ENCODE data around the gene CNIH1. TPM values are rescaled to one million over a fixed set of nuclear protein-coding genes. Genes with fewer than 3 reads are reported as not detected.

Gene CNIH1
- total RNA-seq, result 10 to 100 TPM; 51.7 to 56.8 TPM

- ATAC-seq (peak; percentile 98), DNase-seq (ENCODE audit: low spot score) (peak; percentile 96)
- H3K27ac Mint-ChIP-seq, result peak within 1 kb of the TSS; percentile 85 to 90
- H3K36me3 Mint-ChIP-seq, result no peaks in the 10 kb centered on the region
- peaks cover 7 to 10% of the 10 kb centered on the region in 2 donors for H3K27me3 Mint-ChIP-seq
- H3K4me1 Mint-ChIP-seq (ENCODE audit: low read depth in 2 of 2), result peaks cover 32 to 41% of the 10 kb centered on the region in 2 donors
- peak within 1 kb of the TSS; percentile 89 for H3K4me3 Mint-ChIP-seq
- H3K9me3 Mint-ChIP-seq, result no peaks in the 10 kb centered on the region
These were observed at the start of gene CNIH1 for GRCh38 chr14:54440873-54441868. Gene CNIH1, minus strand, starts transcription at chr14:54441374. Its CDS starts 47 bp downstream, at chr14:54441327.

- peaks cover 0 to 2% of the 10 kb centered on the region in 2 donors for H3K27me3 Mint-ChIP-seq
- H3K4me3 Mint-ChIP-seq, result no peak overlapping the region
- no peaks in the 10 kb centered on the region for H3K9me3 Mint-ChIP-seq
- H3K36me3 Mint-ChIP-seq, result peaks cover 4% of the 10 kb centered on the region
- DNase-seq (ENCODE audit: low spot score) (no peak), ATAC-seq (no peak)
- peaks cover 27 to 32% of the 10 kb centered on the region in 2 donors for H3K4me1 Mint-ChIP-seq (ENCODE audit: low read depth in 2 of 2)
- peak overlapping the region; percentile 90 to 94 for H3K27ac Mint-ChIP-seq
These were observed 49.4 kb upstream of the CNIH1 start for GRCh38 chr14:54490445-54491175.

- Mint-ChIP-seq H3K4me3 (peak overlapping the region; percentile 94), H3K27ac (peak overlapping the region; percentile 90 to 94), H3K9me3 (no peaks in the 10 kb centered on the region), H3K36me3 (peaks cover 4% of the 10 kb centered on the region), H3K4me1 (ENCODE audit: low read depth in 2 of 2) (peaks cover 32 to 39% of the 10 kb centered on the region in 2 donors), H3K27me3 (peaks cover 0 to 2% of the 10 kb centered on the region in 2 donors)
- DNase-seq (ENCODE audit: low spot score), result no peak
- no peak for ATAC-seq
These were observed 48.7 kb upstream of the CNIH1 start for GRCh38 chr14:54489731-54490444.

DNA sequence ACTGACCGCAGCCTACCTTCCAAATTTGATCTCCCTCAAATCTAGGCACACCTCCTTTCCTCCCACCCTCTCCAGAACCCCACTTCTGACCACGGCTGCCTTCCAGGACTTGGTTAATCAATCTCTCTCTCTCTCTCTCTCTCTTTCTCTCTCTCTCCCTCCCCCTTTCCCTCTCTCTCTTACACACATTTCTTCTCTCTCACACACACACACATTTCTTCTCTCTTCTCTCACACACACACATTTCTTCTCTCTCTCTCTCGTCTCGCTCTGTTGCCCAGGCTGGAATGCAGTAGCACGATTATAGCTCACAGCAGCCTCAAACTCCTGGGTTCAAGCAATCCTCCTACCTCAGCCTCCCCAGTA lies 48.1 kb upstream of the CNIH1 start:
- ATAC-seq (no peak), DNase-seq (ENCODE audit: low spot score) (no peak)
- peak overlapping the region; percentile 94 for H3K4me3 Mint-ChIP-seq
- H3K4me1 Mint-ChIP-seq (ENCODE audit: low read depth in 2 of 2), result peaks cover 36 to 45% of the 10 kb centered on the region in 2 donors
- H3K27me3 Mint-ChIP-seq, result peaks cover 0 to 2% of the 10 kb centered on the region in 2 donors
- H3K27ac Mint-ChIP-seq, result peak overlapping the region; percentile 90 to 94
- no peaks in the 10 kb centered on the region for H3K9me3 Mint-ChIP-seq
- peaks cover 4% of the 10 kb centered on the region for H3K36me3 Mint-ChIP-seq

GRCh38 chr14:54488646-54489317 lies 47.6 kb upstream of the CNIH1 start, which contains the start of gene GMFB:
Gene GMFB, minus strand, starts transcription at chr14:54488980. Its CDS starts 53 bp downstream, at chr14:54488927.
- H3K4me1 Mint-ChIP-seq (ENCODE audit: low read depth in 2 of 2), result peaks cover 41 to 50% of the 10 kb centered on the region in 2 donors

GRCh38 chr14:54488318-54488645 lies 47.1 kb upstream of the CNIH1 start:
- no peak for DNase-seq (ENCODE audit: low spot score)
- peak overlapping the region; percentile 90 to 94 for H3K27ac Mint-ChIP-seq
- ATAC-seq, result no peak
- no peaks in the 10 kb centered on the region for H3K27me3 Mint-ChIP-seq
- H3K9me3 Mint-ChIP-seq, result no peaks in the 10 kb centered on the region
- H3K4me1 Mint-ChIP-seq (ENCODE audit: low read depth in 2 of 2), result peaks cover 44 to 52% of the 10 kb centered on the region in 2 donors
- peak overlapping the region; percentile 94 for H3K4me3 Mint-ChIP-seq
- H3K36me3 Mint-ChIP-seq, result peaks cover 4% of the 10 kb centered on the region

More at GRCh38 chr14:54488646-54489317, 47.6 kb upstream of the CNIH1 start, which contains the start of gene GMFB:
- peak; percentile 97 to 98 for ATAC-seq
- peak; percentile 94 for DNase-seq (ENCODE audit: low spot score)
- H3K27ac Mint-ChIP-seq, result peak within 1 kb of the TSS; percentile 90 to 94
- peaks cover 4% of the 10 kb centered on the region for H3K36me3 Mint-ChIP-seq
- peak within 1 kb of the TSS; percentile 94 for H3K4me3 Mint-ChIP-seq
- peaks cover 0 to 2% of the 10 kb centered on the region in 2 donors for H3K27me3 Mint-ChIP-seq
- no peaks in the 10 kb centered on the region for H3K9me3 Mint-ChIP-seq

- H3K36me3 Mint-ChIP-seq, result peaks cover 9% of the 10 kb centered on the region
- no peak for DNase-seq (ENCODE audit: low spot score)
These were observed 46.6 kb upstream of the CNIH1 start for GRCh38 chr14:54487771-54488170.

GRCh38 chr14:54486685-54487084 lies 45.5 kb upstream of the CNIH1 start:
- peaks cover 51 to 58% of the 10 kb centered on the region in 2 donors for H3K4me1 Mint-ChIP-seq (ENCODE audit: low read depth in 2 of 2)
- DNase-seq (ENCODE audit: low spot score) (no peak), ATAC-seq (no peak)
- no peaks in the 10 kb centered on the region for H3K9me3 Mint-ChIP-seq
- peak overlapping the region; percentile 90 to 94 for H3K27ac Mint-ChIP-seq
- H3K4me3 Mint-ChIP-seq, result peak overlapping the region; percentile 94
- no peaks in the 10 kb centered on the region for H3K27me3 Mint-ChIP-seq
- peaks cover 15% of the 10 kb centered on the region for H3K36me3 Mint-ChIP-seq

More at GRCh38 chr14:54487771-54488170, 46.6 kb upstream of the CNIH1 start:
- Mint-ChIP-seq H3K4me1 (ENCODE audit: low read depth in 2 of 2) (peaks cover 47 to 56% of the 10 kb centered on the region in 2 donors), H3K4me3 (peak overlapping the region; percentile 94), H3K9me3 (no peaks in the 10 kb centered on the region), H3K27ac (peak overlapping the region; percentile 90 to 94), H3K27me3 (no peaks in the 10 kb centered on the region)
- no peak for ATAC-seq

GRCh38 chr14:54483846-54484245 lies 42.7 kb upstream of the CNIH1 start:
- Mint-ChIP-seq H3K4me1 (ENCODE audit: low read depth in 2 of 2) (peaks cover 41 to 47% of the 10 kb centered on the region in 2 donors), H3K9me3 (no peaks in the 10 kb centered on the region), H3K27ac (no peak overlapping the region), H3K4me3 (no peak overlapping the region), H3K27me3 (no peaks in the 10 kb centered on the region), H3K36me3 (peaks cover 15% of the 10 kb centered on the region)
- ATAC-seq (no peak), DNase-seq (ENCODE audit: low spot score) (no peak)

DNA sequence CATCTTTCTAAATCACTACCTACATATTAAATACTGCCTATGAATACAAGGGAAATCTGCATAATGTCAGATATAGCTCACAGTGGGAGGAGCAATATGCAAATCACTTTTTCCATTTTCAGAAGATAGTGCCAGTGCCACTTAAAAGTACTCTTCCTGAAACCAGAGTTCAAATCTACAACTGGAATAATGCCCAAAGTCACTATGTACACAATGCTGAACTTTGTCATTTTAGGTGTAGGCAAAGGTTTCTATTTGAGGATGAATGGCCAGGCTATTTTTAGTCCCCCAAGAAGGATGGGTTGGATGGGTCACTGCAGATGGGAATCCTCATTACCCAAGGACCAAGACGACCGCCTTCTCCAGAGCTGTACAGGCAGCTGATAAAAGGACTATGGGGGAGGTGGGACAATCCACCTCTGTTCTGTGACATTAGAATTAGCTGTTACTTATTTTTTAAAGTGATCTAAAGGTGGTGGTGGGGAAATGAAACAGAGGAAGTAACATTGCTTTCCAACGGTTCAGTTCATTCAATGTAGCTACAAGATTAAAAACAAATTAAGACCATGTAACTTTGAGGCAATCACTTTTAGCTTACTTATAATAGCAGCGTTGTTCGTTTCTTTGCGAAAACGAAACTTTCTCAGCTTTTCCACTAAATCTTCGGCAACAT lies 42.0 kb upstream of the CNIH1 start:
- peaks cover 41 to 46% of the 10 kb centered on the region in 2 donors for H3K4me1 Mint-ChIP-seq (ENCODE audit: low read depth in 2 of 2)
- no peaks in the 10 kb centered on the region for H3K27me3 Mint-ChIP-seq
- ATAC-seq, result no peak

DNA sequence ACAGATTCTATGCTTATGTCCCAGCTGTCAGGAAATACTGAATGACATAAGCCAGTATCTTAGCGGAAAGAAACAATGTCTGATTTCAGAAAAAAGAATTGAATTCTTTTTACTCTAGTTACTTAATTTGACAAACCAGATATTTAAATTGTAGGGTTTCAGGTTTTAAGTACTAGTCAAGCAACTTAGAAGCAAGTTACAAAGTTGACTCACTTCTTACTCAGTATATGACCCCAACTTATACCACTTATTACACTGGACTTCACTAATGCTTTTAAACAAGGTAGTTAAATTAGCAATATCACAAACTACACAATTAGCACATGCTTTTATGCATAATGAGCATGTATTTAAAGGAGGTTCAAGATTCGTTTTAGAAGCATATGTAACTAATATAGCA lies 40.5 kb upstream of the CNIH1 start:
- Mint-ChIP-seq H3K27ac (no peak overlapping the region), H3K4me1 (ENCODE audit: low read depth in 2 of 2) (peaks cover 33 to 36% of the 10 kb centered on the region in 2 donors), H3K9me3 (no peaks in the 10 kb centered on the region), H3K36me3 (peaks cover 15% of the 10 kb centered on the region), H3K4me3 (no peak overlapping the region), H3K27me3 (no peaks in the 10 kb centered on the region)
- no peak for DNase-seq (ENCODE audit: low spot score)
- ATAC-seq, result no peak

More for the DNA sequence above, 42.0 kb upstream of the CNIH1 start:
- no peaks in the 10 kb centered on the region for H3K9me3 Mint-ChIP-seq
- H3K4me3 Mint-ChIP-seq, result no peak overlapping the region
- no peak overlapping the region for H3K27ac Mint-ChIP-seq
- H3K36me3 Mint-ChIP-seq, result peaks cover 18% of the 10 kb centered on the region
- no peak for DNase-seq (ENCODE audit: low spot score)

DNA sequence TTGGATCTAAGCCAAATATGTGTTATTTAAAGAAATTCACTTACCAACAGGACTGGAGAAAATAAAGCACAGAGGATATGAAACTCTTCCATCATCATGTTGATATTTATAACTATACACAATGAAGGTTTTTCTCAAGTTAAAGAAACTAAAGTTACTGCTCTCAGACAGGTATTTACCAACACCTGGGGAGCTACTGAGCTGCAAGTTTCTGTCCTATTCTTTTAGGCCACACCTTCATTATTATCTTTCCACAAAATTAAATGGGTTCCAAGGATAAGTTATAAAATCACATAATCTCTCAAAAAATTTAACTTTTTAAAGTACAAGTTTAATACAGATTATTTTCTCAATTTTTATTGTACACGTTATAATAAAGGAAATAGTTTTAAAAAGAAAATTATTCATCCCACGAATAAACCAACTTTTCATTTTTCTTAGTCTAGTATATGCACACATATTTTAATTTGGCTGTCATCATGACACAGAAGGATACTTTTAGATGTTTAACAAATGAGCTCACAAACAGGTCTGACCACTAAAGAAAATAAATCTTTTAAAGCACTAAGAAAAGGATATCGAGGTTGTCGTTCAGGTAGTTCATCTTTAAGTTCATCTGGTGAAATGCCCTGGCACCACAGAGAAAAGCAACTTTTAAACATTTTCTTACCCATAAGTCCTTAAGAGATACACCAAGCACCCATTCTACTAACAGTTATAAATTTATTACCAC lies 39.8 kb upstream of the CNIH1 start:
- Mint-ChIP-seq H3K4me3 (no peak overlapping the region), H3K36me3 (peaks cover 15% of the 10 kb centered on the region), H3K27ac (no peak overlapping the region)

More for the DNA sequence above, 39.8 kb upstream of the CNIH1 start:
- ATAC-seq, result no peak
- no peak for DNase-seq (ENCODE audit: low spot score)
- no peaks in the 10 kb centered on the region for H3K9me3 Mint-ChIP-seq
- H3K4me1 Mint-ChIP-seq (ENCODE audit: low read depth in 2 of 2), result peaks cover 26 to 29% of the 10 kb centered on the region in 2 donors
- no peaks in the 10 kb centered on the region for H3K27me3 Mint-ChIP-seq
